ENCODE results near the gene SEC23A.

- TF ChIP-seq CTCF (IDR thresholded peaks at IDR 0.05; ENCODE audit: extremely low read depth in 1 of 2, insufficient read depth in 1 of 2, low read depth in 1 of 2, low read length in 2 of 2), result no peak
- TF ChIP-seq JUN (IDR thresholded peaks at IDR 0.05; ENCODE audit: borderline replicate concordance, insufficient read depth, insufficient read length, low read depth), result no peak
- TF ChIP-seq POLR2A (IDR thresholded peaks at IDR 0.05; ENCODE audit: low read depth, low read length), result no peak
- no peak for TF ChIP-seq EZH2 (IDR thresholded peaks at IDR 0.05; ENCODE audit: borderline replicate concordance, low read depth, low read length, severe bottlenecking)
- TF ChIP-seq GATA2 (IDR thresholded peaks at IDR 0.05; ENCODE audit: insufficient read depth, insufficient read length, low read depth, low read length), result no peak
Observed at GRCh38 chr14:39005044-39005880, 97.8 kb downstream of the SEC23A start.
